ENCODE data around the gene FPR2.
"Not testable (repeated sequence)": the region's sequence is repeated elsewhere in the genome, so short reads cannot be mapped to it uniquely, and the experiment has no call there.

The FPR2 gene

GRCh38 chr19:51737389-51737788 is 23.6 kb upstream of the FPR2 start:
- Histone ChIP-seq H3K27ac (no peak overlapping the region), H3K4me3 (no peak overlapping the region), H3K36me3 (ENCODE audit: insufficient read depth, low read length) (no peaks in the 10 kb centered on the region), H3K9me3 (ENCODE audit: low read depth, low read length) (no peaks in the 10 kb centered on the region), H3K9ac (ENCODE audit: insufficient read length) (no peak overlapping the region)
- no peak for DNase-seq (ENCODE audit: low read depth, low spot score)
- no peak for TF ChIP-seq FOXP2 (optimal IDR thresholded peaks at IDR 0.05; ENCODE audit: control extremely low read depth, extremely low read length, insufficient read depth)
- no peak for TF ChIP-seq POLR2AphosphoS5 (IDR thresholded peaks at IDR 0.05; ENCODE audit: borderline replicate concordance, low read depth, low read length)
- TF ChIP-seq EZH2 (IDR thresholded peaks at IDR 0.05): no peak

DNA sequence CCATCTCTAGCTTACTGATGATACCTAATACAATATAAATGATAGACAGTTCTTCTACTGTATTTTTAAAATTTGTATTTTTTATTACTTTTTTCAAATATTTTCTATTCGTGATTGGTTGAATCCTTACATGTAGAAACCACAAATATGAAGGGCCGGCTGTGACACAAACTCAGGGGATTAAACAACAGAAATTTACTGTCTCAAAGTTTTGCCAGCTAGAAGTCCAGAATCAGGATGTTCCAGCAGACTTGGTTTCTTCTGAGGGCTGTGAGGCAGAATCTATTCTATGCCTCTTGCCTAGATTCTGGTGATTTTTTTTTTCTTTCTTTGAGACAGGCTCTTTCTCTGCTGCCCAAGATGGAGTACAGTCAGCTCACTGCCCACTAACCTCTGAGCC is 23.1 kb upstream of the FPR2 start:
- TF ChIP-seq FOXP2 (optimal IDR thresholded peaks at IDR 0.05; ENCODE audit: control extremely low read depth, extremely low read length, insufficient read depth) (no peak), EZH2 (IDR thresholded peaks at IDR 0.05) (no peak), POLR2AphosphoS5 (IDR thresholded peaks at IDR 0.05; ENCODE audit: borderline replicate concordance, low read depth, low read length) (no peak)
- H3K9ac ChIP-seq (ENCODE audit: insufficient read length): no peak overlapping the region

DNA sequence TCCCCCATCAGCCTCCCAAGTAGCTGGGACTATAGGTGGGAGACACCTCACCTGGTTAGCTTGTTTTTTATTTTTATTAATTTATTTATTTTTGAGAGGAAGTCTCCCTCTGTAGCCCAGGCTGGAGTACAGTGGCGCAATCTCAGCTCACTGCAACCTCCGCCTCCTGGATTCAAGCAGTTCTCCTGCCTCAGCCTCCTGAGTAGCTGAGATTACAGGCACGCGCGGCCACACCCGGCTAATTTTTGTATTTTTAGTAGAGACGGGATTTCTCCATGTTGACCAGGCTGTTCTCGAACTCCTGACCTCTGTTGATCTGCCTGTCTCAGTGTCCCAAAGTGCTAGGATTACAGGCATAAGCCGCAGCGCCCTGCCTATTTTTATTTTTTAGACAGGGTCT is 22.5 kb upstream of the FPR2 start:
- not testable (repeated sequence) for H3K9ac ChIP-seq (ENCODE audit: insufficient read length); H3K27ac ChIP-seq; H3K36me3 ChIP-seq (ENCODE audit: insufficient read depth, low read length); H3K9me3 ChIP-seq (ENCODE audit: low read depth, low read length); DNase-seq (ENCODE audit: low read depth, low spot score); H3K4me3 ChIP-seq

More for the DNA sequence above, 23.1 kb upstream of the FPR2 start:
- no peaks in the 10 kb centered on the region for H3K9me3 ChIP-seq (ENCODE audit: low read depth, low read length)
- no peak overlapping the region for H3K27ac ChIP-seq
- no peaks in the 10 kb centered on the region for H3K36me3 ChIP-seq (ENCODE audit: insufficient read depth, low read length)
- no peak overlapping the region for H3K4me3 ChIP-seq
- no peak for DNase-seq (ENCODE audit: low read depth, low spot score)

GRCh38 chr19:51739466-51740213 is 21.3 kb upstream of the FPR2 start:
- Histone ChIP-seq H3K27ac (no peak overlapping the region), H3K9me3 (ENCODE audit: low read depth, low read length) (no peaks in the 10 kb centered on the region), H3K9ac (ENCODE audit: insufficient read length) (no peak overlapping the region), H3K36me3 (ENCODE audit: insufficient read depth, low read length) (no peaks in the 10 kb centered on the region), H3K4me3 (no peak overlapping the region)
- no peak for TF ChIP-seq EZH2 (IDR thresholded peaks at IDR 0.05)
- TF ChIP-seq POLR2AphosphoS5 (IDR thresholded peaks at IDR 0.05; ENCODE audit: borderline replicate concordance, low read depth, low read length): no peak
- TF ChIP-seq FOXP2 (optimal IDR thresholded peaks at IDR 0.05; ENCODE audit: control extremely low read depth, extremely low read length, insufficient read depth): no peak
- no peak for DNase-seq (ENCODE audit: low read depth, low spot score)

DNA sequence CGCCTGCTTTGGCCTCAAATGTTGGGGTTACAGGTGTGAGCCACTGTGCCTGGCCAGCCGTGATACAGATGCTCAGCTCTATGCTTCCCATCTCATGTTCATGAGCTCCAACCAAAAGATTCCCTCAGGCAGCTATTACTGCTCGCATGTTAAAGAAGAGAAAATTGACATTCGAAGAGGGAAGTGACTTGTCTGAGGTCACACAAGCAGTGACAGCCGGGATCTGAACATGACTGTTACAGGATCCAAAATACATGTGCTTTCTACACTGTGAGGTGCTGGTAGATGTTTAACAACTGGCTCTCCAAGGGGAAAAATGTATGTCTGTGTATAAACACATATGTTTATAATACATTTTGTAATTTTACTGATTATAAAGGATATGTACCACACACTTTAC is 20.6 kb upstream of the FPR2 start:
- H3K9ac ChIP-seq (ENCODE audit: insufficient read length): no peak overlapping the region
- H3K27ac ChIP-seq: no peak overlapping the region
- DNase-seq (ENCODE audit: low read depth, low spot score): no peak
- no peaks in the 10 kb centered on the region for H3K9me3 ChIP-seq (ENCODE audit: low read depth, low read length)
- H3K36me3 ChIP-seq (ENCODE audit: insufficient read depth, low read length): no peaks in the 10 kb centered on the region
- H3K4me3 ChIP-seq: no peak overlapping the region
- TF ChIP-seq POLR2AphosphoS5 (IDR thresholded peaks at IDR 0.05; ENCODE audit: borderline replicate concordance, low read depth, low read length) (no peak), EZH2 (IDR thresholded peaks at IDR 0.05) (no peak), FOXP2 (optimal IDR thresholded peaks at IDR 0.05; ENCODE audit: control extremely low read depth, extremely low read length, insufficient read depth) (no peak)

DNA sequence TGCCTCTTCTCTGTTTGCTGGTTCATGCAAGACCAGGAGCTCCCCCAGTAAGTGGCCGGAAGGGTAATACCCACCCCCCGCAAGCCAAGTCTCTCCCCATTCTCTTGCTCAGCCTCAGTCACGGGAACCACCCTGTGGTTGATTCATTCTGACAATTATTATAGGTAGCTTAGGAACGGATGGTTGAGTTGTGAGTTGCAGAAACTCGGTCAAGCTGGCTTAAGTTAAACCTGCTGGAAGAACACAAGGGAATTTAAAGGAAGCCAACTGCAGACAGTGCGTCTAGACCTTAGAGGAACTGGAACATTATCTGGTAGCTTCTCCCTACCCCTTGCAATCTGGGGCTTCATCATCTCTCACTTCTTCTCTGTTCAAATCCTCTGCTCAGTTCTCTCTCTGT is 18.2 kb upstream of the FPR2 start:
- TF ChIP-seq EZH2 (IDR thresholded peaks at IDR 0.05): no peak
- no peak overlapping the region for H3K9ac ChIP-seq (ENCODE audit: insufficient read length)
- no peak overlapping the region for H3K4me3 ChIP-seq
- DNase-seq (ENCODE audit: low read depth, low spot score): no peak
- H3K36me3 ChIP-seq (ENCODE audit: insufficient read depth, low read length): no peaks in the 10 kb centered on the region
- no peak overlapping the region for H3K27ac ChIP-seq
- no peaks in the 10 kb centered on the region for H3K9me3 ChIP-seq (ENCODE audit: low read depth, low read length)

GRCh38 chr19:51743405-51743804 is 17.6 kb upstream of the FPR2 start:
- no peak for DNase-seq (ENCODE audit: low read depth, low spot score)
- Histone ChIP-seq H3K9me3 (ENCODE audit: low read depth, low read length) (no peaks in the 10 kb centered on the region), H3K27ac (no peak overlapping the region), H3K9ac (ENCODE audit: insufficient read length) (no peak overlapping the region), H3K4me3 (no peak overlapping the region), H3K36me3 (ENCODE audit: insufficient read depth, low read length) (no peaks in the 10 kb centered on the region)
- no peak for TF ChIP-seq FOXP2 (optimal IDR thresholded peaks at IDR 0.05; ENCODE audit: control extremely low read depth, extremely low read length, insufficient read depth)
- no peak for TF ChIP-seq EZH2 (IDR thresholded peaks at IDR 0.05)
- no peak for TF ChIP-seq POLR2AphosphoS5 (IDR thresholded peaks at IDR 0.05; ENCODE audit: borderline replicate concordance, low read depth, low read length)

DNA sequence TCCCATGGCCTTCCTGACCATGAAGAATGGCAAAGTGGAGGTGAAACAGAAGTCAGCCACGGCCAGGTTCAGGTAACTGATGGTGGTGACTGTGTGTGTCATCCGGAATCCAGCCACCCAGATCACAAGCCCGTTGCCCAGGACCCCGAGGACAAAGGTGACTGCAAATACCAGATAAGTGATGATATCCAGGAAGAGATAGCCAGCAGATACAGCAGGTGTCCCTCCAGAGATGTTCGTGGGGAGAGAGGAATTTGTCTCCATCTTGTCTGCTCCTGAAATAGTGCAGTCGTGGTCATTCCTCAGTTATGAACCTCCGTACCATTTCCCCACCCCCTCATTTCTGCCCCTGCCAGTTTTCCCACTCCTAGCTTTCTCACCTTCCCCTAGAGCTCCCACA is 14.2 kb upstream of the FPR2 start:
- no peak for TF ChIP-seq FOXP2 (optimal IDR thresholded peaks at IDR 0.05; ENCODE audit: control extremely low read depth, extremely low read length, insufficient read depth)
- no peak for TF ChIP-seq EZH2 (IDR thresholded peaks at IDR 0.05)
- TF ChIP-seq POLR2AphosphoS5 (IDR thresholded peaks at IDR 0.05; ENCODE audit: borderline replicate concordance, low read depth, low read length): no peak
- Histone ChIP-seq H3K4me3 (no peak overlapping the region), H3K27ac (no peak overlapping the region), H3K9me3 (ENCODE audit: low read depth, low read length) (no peaks in the 10 kb centered on the region), H3K36me3 (ENCODE audit: insufficient read depth, low read length) (no peaks in the 10 kb centered on the region), H3K9ac (ENCODE audit: insufficient read length) (no peak overlapping the region)
- no peak for DNase-seq (ENCODE audit: low read depth, low spot score)

- no peaks in the 10 kb centered on the region for H3K9me3 ChIP-seq (ENCODE audit: low read depth, low read length)
- no peak for DNase-seq (ENCODE audit: low read depth, low spot score)
- H3K4me3 ChIP-seq: no peak overlapping the region
- H3K36me3 ChIP-seq (ENCODE audit: insufficient read depth, low read length): no peaks in the 10 kb centered on the region
- no peak overlapping the region for H3K9ac ChIP-seq (ENCODE audit: insufficient read length)
- H3K27ac ChIP-seq: no peak overlapping the region
- TF ChIP-seq FOXP2 (optimal IDR thresholded peaks at IDR 0.05; ENCODE audit: control extremely low read depth, extremely low read length, insufficient read depth) (no peak), POLR2AphosphoS5 (IDR thresholded peaks at IDR 0.05; ENCODE audit: borderline replicate concordance, low read depth, low read length) (no peak), EZH2 (IDR thresholded peaks at IDR 0.05) (no peak)
These were observed 11.0 kb upstream of the FPR2 start for GRCh38 chr19:51749979-51750378.
